T-helper 1 cell treated with Interleukin-12 subunit alpha and Interleukin-12 subunit beta and Interleukin-4 antibody, amounts not matched to agents 30 μg/mL and 1 μg/mL, for 36 hours (primary cell): ENCODE results near the gene TMEM175.
"Not testable (repeated sequence)": the region's sequence is repeated elsewhere in the genome, so short reads cannot be mapped to it uniquely, and the experiment has no call there.

Experiments used
- H3K27ac Mint-ChIP-seq: one replicate; pipeline ENCODE4 v1.8.0; 2021; ENCODE audit warnings: mild to moderate bottlenecking, mixed read lengths
- H3K27me3 Mint-ChIP-seq: one replicate; pipeline ENCODE4 v1.8.0; 2021; ENCODE audit warnings: low read depth, mixed read lengths
- H3K36me3 Mint-ChIP-seq: one replicate; pipeline ENCODE4 v1.8.0; 2021; ENCODE audit warnings: low read depth, mixed read lengths
- H3K4me1 Mint-ChIP-seq: one replicate; pipeline ENCODE4 v1.8.0; 2021; ENCODE audit warnings: low read depth, mixed read lengths
- H3K4me3 Mint-ChIP-seq: one replicate; pipeline ENCODE4 v1.8.0; 2021; ENCODE audit warnings: mild to moderate bottlenecking, moderate library complexity, mixed read lengths
- H3K9me3 Mint-ChIP-seq: one replicate; pipeline ENCODE4 v1.8.0; 2021; ENCODE audit warnings: mixed read lengths

The TMEM175 gene

GRCh38 chr4:970046-970745, 37.9 kb downstream of the TMEM175 start:
- H3K4me1 Mint-ChIP-seq, result peaks cover 5% of the 10 kb centered on the region
- H3K27me3 Mint-ChIP-seq, result no peaks in the 10 kb centered on the region
- H3K4me3 Mint-ChIP-seq, result no peak overlapping the region
- H3K27ac Mint-ChIP-seq, result no peak overlapping the region
- no peaks in the 10 kb centered on the region for H3K36me3 Mint-ChIP-seq
- no peaks in the 10 kb centered on the region for H3K9me3 Mint-ChIP-seq

GRCh38 chr4:970854-971520, 38.7 kb downstream of the TMEM175 start:
- no peaks in the 10 kb centered on the region for H3K27me3 Mint-ChIP-seq
- no peaks in the 10 kb centered on the region for H3K9me3 Mint-ChIP-seq
- H3K4me3 Mint-ChIP-seq, result no peak overlapping the region
- H3K4me1 Mint-ChIP-seq, result peaks cover 5% of the 10 kb centered on the region
- H3K36me3 Mint-ChIP-seq, result no peaks in the 10 kb centered on the region
- H3K27ac Mint-ChIP-seq, result no peak overlapping the region

GRCh38 chr4:971666-972500, 39.6 kb downstream of the TMEM175 start:
- H3K4me3 Mint-ChIP-seq, result no peak overlapping the region
- peaks cover 5% of the 10 kb centered on the region for H3K4me1 Mint-ChIP-seq
- H3K9me3 Mint-ChIP-seq, result no peaks in the 10 kb centered on the region
- H3K27me3 Mint-ChIP-seq, result no peaks in the 10 kb centered on the region
- no peaks in the 10 kb centered on the region for H3K36me3 Mint-ChIP-seq
- H3K27ac Mint-ChIP-seq, result no peak overlapping the region

- H3K36me3 Mint-ChIP-seq, result no peaks in the 10 kb centered on the region
- no peak overlapping the region for H3K27ac Mint-ChIP-seq
- H3K9me3 Mint-ChIP-seq, result no peaks in the 10 kb centered on the region
- no peaks in the 10 kb centered on the region for H3K27me3 Mint-ChIP-seq
- peak overlapping the region; percentile 21 for H3K4me3 Mint-ChIP-seq
- H3K4me1 Mint-ChIP-seq, result peaks cover 5% of the 10 kb centered on the region
Measured at GRCh38 chr4:972651-973424, 40.6 kb downstream of the TMEM175 start.

DNA sequence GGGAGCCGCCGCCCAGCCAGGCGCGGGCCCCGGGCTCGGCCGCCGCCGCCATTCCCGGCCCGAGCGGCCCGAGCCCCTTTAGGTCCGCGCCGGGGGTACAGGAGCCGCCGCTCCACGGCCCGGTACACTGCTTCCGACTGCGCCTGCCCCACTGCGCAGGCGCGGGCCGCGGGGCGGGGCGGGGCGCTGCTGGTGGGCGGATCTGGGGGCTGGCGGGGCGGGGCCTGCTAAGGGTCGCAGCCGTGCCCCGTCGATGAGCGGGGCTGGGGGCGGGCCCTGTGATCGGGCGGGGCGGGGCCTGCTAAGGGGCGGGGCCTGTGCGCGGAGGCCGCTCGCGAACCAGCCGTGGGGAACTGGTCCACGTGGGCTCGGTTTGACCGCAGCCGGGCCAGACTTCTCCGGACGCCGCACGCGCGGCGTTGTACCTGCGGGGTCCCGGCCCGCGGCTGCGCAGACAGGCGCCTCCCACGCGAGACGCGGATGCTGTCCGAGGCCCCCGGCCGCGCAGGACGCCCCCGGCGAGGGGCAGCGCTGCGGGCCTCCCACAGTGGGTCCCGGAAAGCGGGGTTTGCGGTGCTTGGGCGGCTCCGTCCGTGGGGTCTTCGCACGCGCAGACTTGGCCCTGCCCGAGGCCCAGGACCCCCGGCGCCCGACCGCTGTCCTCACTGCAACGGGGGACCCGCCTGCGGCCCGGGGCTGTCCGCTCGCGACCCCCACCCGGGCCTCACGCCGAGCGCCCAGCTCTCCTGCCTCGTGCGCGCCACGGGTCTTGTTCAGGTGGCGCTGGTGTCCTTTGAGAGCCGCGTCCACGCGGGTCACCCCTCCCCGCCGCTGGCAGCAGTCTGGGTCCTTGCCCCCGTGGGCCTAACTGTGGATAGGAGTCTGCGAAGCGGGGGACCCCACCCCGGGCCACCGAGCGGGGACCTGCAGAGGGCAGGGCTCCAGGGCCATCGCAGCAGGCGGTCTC, 41.5 kb downstream of the TMEM175 start, which contains the start of gene DGKQ:
TSS of gene DGKQ (minus strand) at position 139 of the 967 bp plus-strand sequence. CDS start at position 52, 87 bp downstream.
- Mint-ChIP-seq H3K4me1 (peaks cover 5% of the 10 kb centered on the region), H3K27me3 (no peaks in the 10 kb centered on the region), H3K27ac (no peak within 1 kb of the TSS), H3K9me3 (no peaks in the 10 kb centered on the region), H3K36me3 (no peaks in the 10 kb centered on the region), H3K4me3 (peak within 1 kb of the TSS; percentile 21)

GRCh38 chr4:974668-975067, 42.4 kb downstream of the TMEM175 start:
- Mint-ChIP-seq H3K9me3 (no peaks in the 10 kb centered on the region), H3K27ac (no peak overlapping the region), H3K4me3 (no peak overlapping the region), H3K27me3 (no peaks in the 10 kb centered on the region), H3K36me3 (no peaks in the 10 kb centered on the region), H3K4me1 (peaks cover 5% of the 10 kb centered on the region)

DNA sequence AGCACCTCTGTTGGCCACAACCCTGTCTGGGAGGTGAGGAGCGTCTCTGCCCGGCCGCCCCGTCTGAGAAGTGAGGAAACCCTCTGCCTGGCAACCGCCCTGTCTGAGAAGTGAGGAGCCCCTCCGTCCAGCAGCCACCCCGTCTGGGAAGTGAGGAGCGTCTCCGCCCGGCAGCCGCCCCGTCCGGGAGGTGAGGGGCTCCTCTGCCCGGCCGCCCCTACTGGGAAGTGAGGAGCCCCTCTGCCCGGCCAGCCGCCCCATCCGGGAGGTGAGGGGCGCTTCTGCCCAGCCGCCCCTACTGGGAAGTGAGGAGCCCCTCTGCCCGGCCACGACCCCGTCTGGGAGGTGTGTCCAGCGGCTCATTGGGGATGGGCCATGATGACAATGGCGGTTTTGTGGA, 43.8 kb downstream of the TMEM175 start:
- H3K27ac Mint-ChIP-seq, H3K4me3 Mint-ChIP-seq, H3K4me1 Mint-ChIP-seq, H3K36me3 Mint-ChIP-seq, H3K9me3 Mint-ChIP-seq, H3K27me3 Mint-ChIP-seq: not testable (repeated sequence)

DNA sequence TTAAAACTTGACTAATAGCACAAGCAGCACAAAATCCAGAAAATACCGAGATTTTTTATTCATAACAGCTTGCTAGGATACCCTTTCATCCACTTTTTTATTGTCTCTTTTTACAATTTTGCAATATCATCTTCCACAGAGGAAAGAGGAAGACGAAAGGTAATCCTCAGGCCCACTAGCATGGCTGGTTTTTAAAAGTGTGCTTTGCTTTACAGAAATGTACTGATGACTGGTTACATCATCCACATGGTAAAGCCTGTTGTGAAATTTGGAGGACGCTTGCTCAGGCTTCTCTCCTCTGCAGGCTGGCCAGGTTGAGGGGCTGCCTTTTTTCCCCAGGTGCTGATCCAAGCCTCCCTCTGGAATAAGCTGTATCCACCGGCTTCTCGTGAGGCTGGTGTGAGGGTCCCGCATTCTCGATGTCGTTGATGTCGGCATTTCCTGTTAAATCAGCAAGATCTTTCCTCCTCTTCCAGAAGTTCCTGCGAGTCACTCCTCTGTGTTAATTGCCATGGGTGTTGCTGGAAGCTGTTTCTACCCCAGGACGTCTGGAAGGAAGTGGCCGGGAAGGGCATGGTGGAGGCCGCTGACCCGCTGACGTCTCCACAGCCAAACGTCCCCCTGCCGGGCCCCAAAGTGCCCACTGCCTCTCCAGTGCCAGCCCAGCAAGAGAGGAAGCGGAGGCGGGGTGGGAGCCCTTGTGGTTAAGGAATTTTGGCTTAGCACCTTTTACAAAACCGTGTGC, 46.9 kb downstream of the TMEM175 start:
- Mint-ChIP-seq H3K9me3 (no peaks in the 10 kb centered on the region), H3K27me3 (no peaks in the 10 kb centered on the region), H3K36me3 (no peaks in the 10 kb centered on the region), H3K4me3 (no peak overlapping the region), H3K27ac (no peak overlapping the region), H3K4me1 (peaks cover under 1% of the 10 kb centered on the region)

GRCh38 chr4:982291-982690, 50.0 kb downstream of the TMEM175 start:
- no peaks in the 10 kb centered on the region for H3K36me3 Mint-ChIP-seq
- H3K4me1 Mint-ChIP-seq, result peaks cover 12% of the 10 kb centered on the region

DNA sequence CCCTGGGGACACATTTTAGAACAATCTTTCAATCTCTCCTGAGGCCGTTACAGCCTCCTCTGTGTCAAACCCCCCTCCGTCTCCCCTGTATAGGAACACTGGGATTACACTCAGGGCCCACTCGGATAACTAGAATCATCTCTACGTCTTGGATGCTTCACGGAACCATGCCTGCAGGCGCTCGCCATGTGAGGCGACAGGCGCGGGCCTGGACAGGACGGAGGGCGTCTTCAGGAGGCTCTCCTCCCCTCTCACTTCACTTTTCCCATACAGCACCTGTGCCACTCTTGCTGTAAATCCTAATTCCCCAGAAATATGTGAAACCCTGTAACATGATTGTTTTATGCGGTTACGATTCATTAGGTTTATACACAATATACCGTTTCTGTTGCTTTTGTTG, 50.6 kb downstream of the TMEM175 start:
- no peaks in the 10 kb centered on the region for H3K9me3 Mint-ChIP-seq
- H3K27ac Mint-ChIP-seq, result no peak overlapping the region
- no peaks in the 10 kb centered on the region for H3K36me3 Mint-ChIP-seq
- H3K27me3 Mint-ChIP-seq, result no peaks in the 10 kb centered on the region
- peaks cover 12% of the 10 kb centered on the region for H3K4me1 Mint-ChIP-seq
- no peak overlapping the region for H3K4me3 Mint-ChIP-seq

More at GRCh38 chr4:982291-982690, 50.0 kb downstream of the TMEM175 start:
- Mint-ChIP-seq H3K4me3 (no peak overlapping the region), H3K27me3 (no peaks in the 10 kb centered on the region), H3K9me3 (no peaks in the 10 kb centered on the region), H3K27ac (no peak overlapping the region)

DNA sequence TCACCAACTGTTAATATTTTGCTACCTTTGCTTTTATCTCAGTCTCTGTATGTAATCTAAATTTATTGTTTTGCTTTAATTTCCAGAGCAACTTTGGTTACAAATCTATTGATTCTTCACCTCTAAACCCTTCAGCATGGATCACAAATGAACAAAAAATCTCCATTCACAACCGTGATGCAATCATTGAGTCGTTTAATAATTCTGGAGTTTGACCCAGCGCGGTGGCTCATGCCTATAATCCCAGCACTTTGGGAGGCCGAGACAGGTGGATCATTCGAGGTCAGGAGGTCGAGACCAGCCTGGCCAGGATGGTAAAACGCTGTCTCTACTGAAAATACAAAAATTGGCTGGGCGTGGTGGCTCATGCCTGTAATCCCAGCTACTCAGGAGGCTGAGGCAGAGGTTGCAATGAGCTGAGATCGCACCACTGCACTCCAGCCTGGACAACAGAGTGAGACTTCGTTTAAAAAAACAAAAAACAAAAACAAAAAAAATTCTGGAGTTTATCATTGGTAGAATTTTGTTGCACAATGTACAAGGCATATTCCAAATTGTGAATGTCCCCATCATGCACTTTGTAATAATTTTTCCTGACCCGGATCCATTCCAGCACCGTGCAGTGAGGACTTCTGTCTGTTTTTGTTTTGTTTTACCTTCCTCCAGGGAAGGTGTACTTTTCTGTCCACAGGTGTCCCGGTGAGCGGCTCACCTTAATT, 52.2 kb downstream of the TMEM175 start:
- peaks cover 12% of the 10 kb centered on the region for H3K4me1 Mint-ChIP-seq
- H3K36me3 Mint-ChIP-seq, result no peaks in the 10 kb centered on the region
- H3K4me3 Mint-ChIP-seq, result peak overlapping the region; percentile 34
- no peaks in the 10 kb centered on the region for H3K27me3 Mint-ChIP-seq
- no peaks in the 10 kb centered on the region for H3K9me3 Mint-ChIP-seq
- H3K27ac Mint-ChIP-seq, result no peak overlapping the region

- Mint-ChIP-seq H3K4me1 (peaks cover 12% of the 10 kb centered on the region), H3K9me3 (no peaks in the 10 kb centered on the region), H3K27me3 (no peaks in the 10 kb centered on the region), H3K36me3 (no peaks in the 10 kb centered on the region), H3K27ac (no peak overlapping the region), H3K4me3 (peak overlapping the region; percentile 34)
Measured at GRCh38 chr4:985123-985830, 53.0 kb downstream of the TMEM175 start.
